Measurements from ENCODE around the gene SLC6A20.

The SLC6A20 gene

GRCh38 chr3:45786801-45787495 is 9.4 kb downstream of the SLC6A20 start:
- H3K4me3 ChIP-seq (ENCODE audit: low read depth in 1 of 2, low read length in 2 of 2), result no peak overlapping the region
- H3K9ac ChIP-seq (ENCODE audit: low read length), result no peak overlapping the region
- H3K36me3 ChIP-seq (ENCODE audit: insufficient read depth, low read length), result no peaks in the 10 kb centered on the region
- no peaks in the 10 kb centered on the region for H3K9me3 ChIP-seq (ENCODE audit: low read length)
- no peaks in the 10 kb centered on the region for H3K4me1 ChIP-seq (ENCODE audit: insufficient read depth, low read length)
- H3K27me3 ChIP-seq (ENCODE audit: control insufficient read depth in 1 of 2, insufficient read depth in 2 of 2, low read length in 2 of 2), result no peaks in the 10 kb centered on the region
- no peak overlapping the region for H3K27ac ChIP-seq (ENCODE audit: low read depth, low read length)

- Histone ChIP-seq H3K4me3 (ENCODE audit: low read depth in 1 of 2, low read length in 2 of 2) (no peak overlapping the region), H3K27ac (ENCODE audit: low read depth, low read length) (no peak overlapping the region), H3K9ac (ENCODE audit: low read length) (no peak overlapping the region), H3K4me1 (ENCODE audit: insufficient read depth, low read length) (no peaks in the 10 kb centered on the region), H3K36me3 (ENCODE audit: insufficient read depth, low read length) (no peaks in the 10 kb centered on the region), H3K27me3 (ENCODE audit: control insufficient read depth in 1 of 2, insufficient read depth in 2 of 2, low read length in 2 of 2) (no peaks in the 10 kb centered on the region), H3K9me3 (ENCODE audit: low read length) (no peaks in the 10 kb centered on the region)
These were observed 10.7 kb downstream of the SLC6A20 start for GRCh38 chr3:45785605-45786150.

GRCh38 chr3:45783667-45784066 is 12.7 kb downstream of the SLC6A20 start:
- no peaks in the 10 kb centered on the region for H3K27me3 ChIP-seq (ENCODE audit: control insufficient read depth in 1 of 2, insufficient read depth in 2 of 2, low read length in 2 of 2)
- H3K9ac ChIP-seq (ENCODE audit: low read length), result no peak overlapping the region
- no peak overlapping the region for H3K4me3 ChIP-seq (ENCODE audit: low read depth in 1 of 2, low read length in 2 of 2)
- H3K9me3 ChIP-seq (ENCODE audit: low read length), result no peaks in the 10 kb centered on the region
- no peaks in the 10 kb centered on the region for H3K36me3 ChIP-seq (ENCODE audit: insufficient read depth, low read length)
- H3K27ac ChIP-seq (ENCODE audit: low read depth, low read length), result no peak overlapping the region
- H3K4me1 ChIP-seq (ENCODE audit: insufficient read depth, low read length), result no peaks in the 10 kb centered on the region

- H3K27ac ChIP-seq (ENCODE audit: low read depth, low read length), result no peak overlapping the region
- no peaks in the 10 kb centered on the region for H3K4me1 ChIP-seq (ENCODE audit: insufficient read depth, low read length)
- no peaks in the 10 kb centered on the region for H3K9me3 ChIP-seq (ENCODE audit: low read length)
- no peaks in the 10 kb centered on the region for H3K36me3 ChIP-seq (ENCODE audit: insufficient read depth, low read length)
- no peak overlapping the region for H3K4me3 ChIP-seq (ENCODE audit: low read depth in 1 of 2, low read length in 2 of 2)
- H3K9ac ChIP-seq (ENCODE audit: low read length), result no peak overlapping the region
- no peaks in the 10 kb centered on the region for H3K27me3 ChIP-seq (ENCODE audit: control insufficient read depth in 1 of 2, insufficient read depth in 2 of 2, low read length in 2 of 2)
These were observed 14.0 kb downstream of the SLC6A20 start for GRCh38 chr3:45782381-45782780.

- Histone ChIP-seq H3K4me3 (ENCODE audit: low read depth in 1 of 2, low read length in 2 of 2) (no peak overlapping the region), H3K27me3 (ENCODE audit: control insufficient read depth in 1 of 2, insufficient read depth in 2 of 2, low read length in 2 of 2) (no peaks in the 10 kb centered on the region), H3K36me3 (ENCODE audit: insufficient read depth, low read length) (no peaks in the 10 kb centered on the region), H3K9ac (ENCODE audit: low read length) (no peak overlapping the region), H3K9me3 (ENCODE audit: low read length) (no peaks in the 10 kb centered on the region), H3K4me1 (ENCODE audit: insufficient read depth, low read length) (no peaks in the 10 kb centered on the region), H3K27ac (ENCODE audit: low read depth, low read length) (no peak overlapping the region)
These were observed 14.5 kb downstream of the SLC6A20 start for GRCh38 chr3:45781841-45782240.

GRCh38 chr3:45781271-45781670 is 15.1 kb downstream of the SLC6A20 start:
- H3K9me3 ChIP-seq (ENCODE audit: low read length), result no peaks in the 10 kb centered on the region
- no peaks in the 10 kb centered on the region for H3K4me1 ChIP-seq (ENCODE audit: insufficient read depth, low read length)
- H3K4me3 ChIP-seq (ENCODE audit: low read depth in 1 of 2, low read length in 2 of 2), result no peak overlapping the region
- no peaks in the 10 kb centered on the region for H3K36me3 ChIP-seq (ENCODE audit: insufficient read depth, low read length)
- no peaks in the 10 kb centered on the region for H3K27me3 ChIP-seq (ENCODE audit: control insufficient read depth in 1 of 2, insufficient read depth in 2 of 2, low read length in 2 of 2)
- H3K9ac ChIP-seq (ENCODE audit: low read length), result no peak overlapping the region
- no peak overlapping the region for H3K27ac ChIP-seq (ENCODE audit: low read depth, low read length)

- Histone ChIP-seq H3K4me1 (ENCODE audit: insufficient read depth, low read length) (no peaks in the 10 kb centered on the region), H3K4me3 (ENCODE audit: low read depth in 1 of 2, low read length in 2 of 2) (no peak overlapping the region), H3K36me3 (ENCODE audit: insufficient read depth, low read length) (no peaks in the 10 kb centered on the region), H3K9ac (ENCODE audit: low read length) (no peak overlapping the region), H3K27me3 (ENCODE audit: control insufficient read depth in 1 of 2, insufficient read depth in 2 of 2, low read length in 2 of 2) (no peaks in the 10 kb centered on the region), H3K27ac (ENCODE audit: low read depth, low read length) (no peak overlapping the region), H3K9me3 (ENCODE audit: low read length) (no peaks in the 10 kb centered on the region)
These were observed 16.3 kb downstream of the SLC6A20 start for GRCh38 chr3:45779746-45780735.

- H3K27ac ChIP-seq (ENCODE audit: low read depth, low read length), result no peak overlapping the region
- H3K27me3 ChIP-seq (ENCODE audit: control insufficient read depth in 1 of 2, insufficient read depth in 2 of 2, low read length in 2 of 2), result no peaks in the 10 kb centered on the region
- no peaks in the 10 kb centered on the region for H3K4me1 ChIP-seq (ENCODE audit: insufficient read depth, low read length)
- H3K9ac ChIP-seq (ENCODE audit: low read length), result no peak overlapping the region
- H3K4me3 ChIP-seq (ENCODE audit: low read depth in 1 of 2, low read length in 2 of 2), result no peak overlapping the region
- no peaks in the 10 kb centered on the region for H3K36me3 ChIP-seq (ENCODE audit: insufficient read depth, low read length)
- no peaks in the 10 kb centered on the region for H3K9me3 ChIP-seq (ENCODE audit: low read length)
These were observed 17.6 kb downstream of the SLC6A20 start for GRCh38 chr3:45778761-45779201.

GRCh38 chr3:45777746-45778386 is 18.5 kb downstream of the SLC6A20 start:
- H3K27ac ChIP-seq (ENCODE audit: low read depth, low read length), result no peak overlapping the region
- no peaks in the 10 kb centered on the region for H3K4me1 ChIP-seq (ENCODE audit: insufficient read depth, low read length)
- no peaks in the 10 kb centered on the region for H3K9me3 ChIP-seq (ENCODE audit: low read length)
- H3K9ac ChIP-seq (ENCODE audit: low read length), result no peak overlapping the region
- no peaks in the 10 kb centered on the region for H3K36me3 ChIP-seq (ENCODE audit: insufficient read depth, low read length)
- no peak overlapping the region for H3K4me3 ChIP-seq (ENCODE audit: low read depth in 1 of 2, low read length in 2 of 2)
- H3K27me3 ChIP-seq (ENCODE audit: control insufficient read depth in 1 of 2, insufficient read depth in 2 of 2, low read length in 2 of 2), result no peaks in the 10 kb centered on the region

GRCh38 chr3:45777111-45777745 is 19.1 kb downstream of the SLC6A20 start:
- H3K9me3 ChIP-seq (ENCODE audit: low read length), result no peaks in the 10 kb centered on the region
- H3K27ac ChIP-seq (ENCODE audit: low read depth, low read length), result no peak overlapping the region
- no peaks in the 10 kb centered on the region for H3K4me1 ChIP-seq (ENCODE audit: insufficient read depth, low read length)
- H3K4me3 ChIP-seq (ENCODE audit: low read depth in 1 of 2, low read length in 2 of 2), result no peak overlapping the region
- no peaks in the 10 kb centered on the region for H3K36me3 ChIP-seq (ENCODE audit: insufficient read depth, low read length)
- no peaks in the 10 kb centered on the region for H3K27me3 ChIP-seq (ENCODE audit: control insufficient read depth in 1 of 2, insufficient read depth in 2 of 2, low read length in 2 of 2)
- no peak overlapping the region for H3K9ac ChIP-seq (ENCODE audit: low read length)

GRCh38 chr3:45776611-45777010 is 19.7 kb downstream of the SLC6A20 start:
- no peaks in the 10 kb centered on the region for H3K4me1 ChIP-seq (ENCODE audit: insufficient read depth, low read length)

More at GRCh38 chr3:45776611-45777010, 19.7 kb downstream of the SLC6A20 start:
- no peak overlapping the region for H3K27ac ChIP-seq (ENCODE audit: low read depth, low read length)
- no peak overlapping the region for H3K9ac ChIP-seq (ENCODE audit: low read length)
- no peak overlapping the region for H3K4me3 ChIP-seq (ENCODE audit: low read depth in 1 of 2, low read length in 2 of 2)
- H3K9me3 ChIP-seq (ENCODE audit: low read length), result no peaks in the 10 kb centered on the region
- no peaks in the 10 kb centered on the region for H3K27me3 ChIP-seq (ENCODE audit: control insufficient read depth in 1 of 2, insufficient read depth in 2 of 2, low read length in 2 of 2)
- H3K36me3 ChIP-seq (ENCODE audit: insufficient read depth, low read length), result no peaks in the 10 kb centered on the region
